Embryonic facial prominence (tissue), 1 donor: Measurements from ENCODE around the gene ZFAND3.

Experiments used
- DNase-seq: peaks from one replicate; pipeline ENCODE4 v3.0.0-alpha.2; 2016; ENCODE audit errors: extremely low spot score

ZFAND3 gene

DNA sequence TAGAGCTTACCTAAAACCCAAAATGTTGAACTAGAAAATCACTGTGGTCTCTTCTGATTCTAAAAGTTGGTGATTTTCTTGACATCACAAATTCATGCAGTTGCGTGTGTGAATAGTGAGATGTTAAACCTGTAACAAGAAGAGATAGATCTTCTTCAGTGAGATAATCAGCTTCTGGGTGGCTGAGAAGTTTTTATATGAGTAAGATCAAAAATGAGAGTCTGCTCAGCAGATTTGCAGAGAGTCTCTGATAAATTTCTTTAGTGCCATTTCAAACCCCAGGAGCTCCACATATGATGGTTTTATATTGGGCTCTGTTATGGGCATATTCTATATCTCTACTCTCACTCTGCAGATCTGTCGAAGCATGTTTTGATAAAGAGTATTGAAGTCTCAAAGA lies 185.4 kb downstream of the ZFAND3 start:
- no peak for DNase-seq

DNA sequence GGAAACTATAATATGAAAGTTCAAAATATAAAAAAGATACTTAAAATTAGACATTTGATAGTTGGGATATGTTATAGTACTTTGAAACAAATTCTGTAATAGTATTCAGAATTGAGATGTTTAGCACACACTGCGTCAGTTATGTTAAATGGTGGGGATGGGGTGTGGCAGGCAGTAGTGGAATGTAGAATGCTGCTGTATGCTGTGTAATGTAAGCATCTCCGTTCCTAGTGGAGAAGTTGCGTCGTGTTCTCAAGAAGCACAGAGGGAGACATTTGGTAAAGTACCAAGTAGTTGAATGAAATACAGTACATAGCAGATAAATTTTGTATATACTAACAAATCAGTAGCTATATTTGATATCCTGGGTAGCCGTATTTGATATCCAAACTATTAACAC lies 192.4 kb downstream of the ZFAND3 start:
- no peak for DNase-seq

DNA sequence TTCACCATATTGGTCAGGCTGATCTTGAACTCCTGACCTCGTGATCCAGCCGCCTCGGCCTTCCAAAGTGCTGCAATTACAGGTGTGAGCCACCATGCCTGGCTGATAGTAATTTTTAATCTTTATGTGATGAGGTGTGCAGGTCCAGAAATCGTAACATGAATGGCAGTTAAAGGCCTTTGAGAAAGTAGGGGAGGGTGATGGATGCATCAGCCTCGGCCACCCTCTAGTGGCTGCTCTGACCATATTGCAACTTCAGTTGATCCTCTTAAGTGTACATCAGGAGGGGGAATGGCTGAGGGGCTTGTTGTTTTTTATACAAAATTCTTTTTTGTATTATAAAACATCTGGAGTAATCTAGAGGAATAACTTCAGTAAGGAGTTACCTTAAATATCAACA lies 193.0 kb downstream of the ZFAND3 start:
- DNase-seq: no peak

DNA sequence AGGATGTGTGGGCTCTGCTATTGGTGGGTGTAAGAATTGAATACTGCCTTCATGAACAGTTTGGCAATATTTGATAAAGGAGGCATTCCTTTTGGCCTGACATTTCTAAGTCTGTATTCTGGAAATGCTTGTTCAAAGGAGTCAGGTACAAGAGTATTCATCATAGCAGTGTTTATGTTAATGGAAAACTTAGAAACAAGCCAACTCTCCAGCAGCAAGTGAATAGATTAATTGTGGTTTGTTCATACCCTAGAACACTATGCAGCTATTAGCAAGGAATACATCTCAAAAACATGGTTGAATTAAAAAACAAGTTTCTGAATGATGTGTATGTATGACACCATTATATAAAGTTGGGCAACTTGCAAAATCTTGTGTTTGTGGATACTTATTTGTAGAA lies 195.8 kb downstream of the ZFAND3 start:
- no peak for DNase-seq

DNA sequence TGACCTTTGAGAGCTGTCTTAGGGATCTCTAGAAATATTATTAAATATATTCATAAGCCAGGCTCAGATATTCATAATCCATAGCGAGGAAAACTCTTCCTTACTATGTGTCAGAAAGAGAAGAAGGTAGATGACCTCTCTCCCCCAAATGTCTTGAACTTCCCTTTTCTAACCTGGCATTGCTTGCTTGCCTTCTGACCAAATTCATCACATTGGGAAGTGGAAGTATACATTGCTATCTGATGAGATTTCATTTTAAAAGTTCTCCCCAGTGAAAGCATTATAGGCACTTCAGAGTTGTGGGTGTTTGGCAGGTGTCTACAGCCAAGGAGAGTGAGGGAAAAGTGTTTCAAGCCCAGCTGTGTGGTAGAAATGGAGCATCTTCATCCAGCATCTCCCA lies 197.3 kb downstream of the ZFAND3 start:
- DNase-seq: no peak

DNA sequence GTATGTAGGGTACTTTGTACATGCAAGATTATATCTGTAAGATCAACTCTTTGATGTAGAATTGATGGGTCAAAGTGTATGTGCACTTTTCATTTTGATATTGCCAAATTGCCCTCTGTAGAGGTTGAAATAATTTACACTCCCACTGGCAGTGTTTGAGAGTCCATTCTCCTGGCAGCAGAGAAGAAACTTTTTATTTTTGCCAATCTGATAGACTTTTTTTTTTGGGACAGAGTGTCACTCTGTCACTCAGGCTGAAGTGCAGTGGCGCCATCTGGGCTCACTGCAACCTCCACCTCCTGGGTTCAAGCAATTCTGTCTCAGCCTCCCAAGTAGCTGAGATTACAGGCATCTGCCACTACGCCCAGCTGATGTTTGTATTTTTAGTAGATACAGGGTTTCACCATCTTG lies 199.2 kb downstream of the ZFAND3 start:
- no peak for DNase-seq

DNA sequence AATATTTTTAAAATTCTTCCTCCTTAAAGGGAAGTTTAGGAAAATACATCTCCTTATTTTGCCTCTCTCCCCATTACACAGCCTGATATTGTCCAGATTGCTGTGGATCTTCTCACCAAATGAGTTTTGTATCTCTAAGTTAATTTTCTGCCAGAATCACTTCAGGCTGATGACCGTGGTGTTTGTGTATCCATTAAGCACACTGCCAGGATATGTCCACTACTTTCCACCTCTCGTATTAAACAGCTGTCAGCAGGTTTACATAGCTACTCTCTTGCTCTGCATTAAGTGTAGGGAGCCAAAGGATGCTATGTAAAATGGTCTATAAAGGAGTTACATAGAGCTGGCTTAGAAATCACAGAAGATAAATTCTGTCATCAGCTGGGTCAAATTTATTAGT lies 201.1 kb downstream of the ZFAND3 start:
- no peak for DNase-seq

DNA sequence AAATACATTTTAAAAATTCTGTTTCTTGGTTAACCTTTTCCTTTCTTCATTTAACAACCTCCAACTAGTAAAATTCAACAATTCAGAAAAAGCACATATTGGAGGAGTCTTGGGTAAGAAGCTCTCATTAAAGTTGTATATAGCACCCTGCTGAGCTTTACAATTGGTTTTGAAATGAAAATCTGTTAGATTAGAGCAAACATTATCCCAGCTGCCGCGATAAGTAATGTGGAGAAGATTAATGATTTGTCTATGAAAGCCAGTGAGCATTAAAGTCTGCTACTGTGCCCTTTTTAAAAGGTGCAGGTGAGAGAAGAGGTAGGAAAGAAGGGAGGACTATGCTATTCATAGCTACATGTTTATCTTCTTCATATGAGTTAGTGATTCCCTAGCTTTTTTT lies 201.5 kb downstream of the ZFAND3 start:
- no peak for DNase-seq

DNA sequence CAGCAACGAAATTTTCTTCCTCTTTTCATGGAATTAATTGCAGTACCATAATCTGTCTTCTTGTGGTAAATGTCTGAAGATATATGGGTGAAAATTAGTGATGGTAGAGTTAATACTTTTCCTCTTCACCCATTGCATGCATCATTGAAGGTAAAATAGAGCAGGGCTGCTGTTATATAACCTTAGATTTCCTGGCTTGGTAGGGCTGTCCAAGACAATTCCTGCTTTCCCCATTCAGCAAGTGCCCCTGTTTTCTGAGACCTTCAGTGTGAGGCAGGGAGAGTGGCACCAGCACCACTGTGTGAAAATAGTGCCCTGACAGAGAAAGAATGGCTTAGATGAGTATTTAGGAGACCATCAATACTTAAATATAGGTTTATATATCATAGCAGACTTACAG lies 202.0 kb downstream of the ZFAND3 start:
- DNase-seq: no peak

DNA sequence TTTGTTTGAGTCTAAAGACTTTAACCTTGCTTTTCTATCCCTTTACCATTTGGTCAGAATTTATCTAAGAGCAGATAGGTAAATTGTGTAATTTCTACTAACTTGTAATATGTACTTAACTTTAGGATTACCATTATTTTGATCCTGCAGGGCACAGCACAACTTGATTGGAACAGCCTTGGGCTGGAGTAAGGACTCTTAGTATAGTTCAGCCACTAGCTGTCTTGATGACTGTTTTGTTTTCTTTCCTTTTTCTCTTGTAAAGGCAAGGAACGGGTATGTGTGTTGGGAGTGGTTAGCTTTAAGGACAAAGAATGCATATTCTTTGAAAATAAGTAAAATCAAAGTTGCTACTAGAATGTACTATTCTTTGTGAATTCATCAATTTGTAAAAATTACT lies 203.2 kb downstream of the ZFAND3 start:
- DNase-seq: no peak

DNA sequence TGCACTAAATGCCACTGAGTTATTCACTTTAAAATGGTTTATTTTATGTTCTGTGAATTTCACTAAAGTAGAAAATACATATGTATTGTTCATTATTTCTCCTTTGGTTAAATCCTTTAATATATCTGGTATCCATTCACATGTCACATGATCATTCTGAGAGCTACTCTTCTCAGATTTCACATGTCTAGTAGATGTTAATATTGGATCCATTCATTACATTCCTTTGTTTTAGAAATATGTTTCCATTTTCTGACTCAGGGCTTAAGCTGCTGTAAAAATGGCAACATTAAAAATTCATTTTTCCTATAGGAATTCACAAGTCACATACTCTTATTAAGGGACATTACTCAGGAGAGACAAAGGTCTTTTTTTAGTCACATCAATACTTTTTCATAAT lies 205.4 kb downstream of the ZFAND3 start:
- no peak for DNase-seq

DNA sequence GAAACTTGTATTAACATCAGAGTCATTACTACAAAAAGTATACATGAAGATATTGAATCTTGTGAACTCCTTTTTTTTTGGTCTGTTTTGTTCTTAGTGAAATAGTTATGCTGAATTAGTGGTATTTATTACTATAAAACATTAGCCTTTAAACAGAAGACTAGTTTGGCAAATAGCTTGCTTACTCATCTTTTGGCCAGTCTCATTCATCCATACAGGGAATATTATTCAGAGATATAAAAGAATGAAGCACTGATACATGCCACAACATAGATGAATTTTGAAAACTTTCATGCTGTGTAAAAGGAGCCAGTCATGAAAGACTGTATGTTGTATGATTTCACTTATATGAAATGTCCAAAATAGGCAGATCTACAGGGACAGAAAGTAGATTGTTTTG lies 205.9 kb downstream of the ZFAND3 start:
- no peak for DNase-seq

DNA sequence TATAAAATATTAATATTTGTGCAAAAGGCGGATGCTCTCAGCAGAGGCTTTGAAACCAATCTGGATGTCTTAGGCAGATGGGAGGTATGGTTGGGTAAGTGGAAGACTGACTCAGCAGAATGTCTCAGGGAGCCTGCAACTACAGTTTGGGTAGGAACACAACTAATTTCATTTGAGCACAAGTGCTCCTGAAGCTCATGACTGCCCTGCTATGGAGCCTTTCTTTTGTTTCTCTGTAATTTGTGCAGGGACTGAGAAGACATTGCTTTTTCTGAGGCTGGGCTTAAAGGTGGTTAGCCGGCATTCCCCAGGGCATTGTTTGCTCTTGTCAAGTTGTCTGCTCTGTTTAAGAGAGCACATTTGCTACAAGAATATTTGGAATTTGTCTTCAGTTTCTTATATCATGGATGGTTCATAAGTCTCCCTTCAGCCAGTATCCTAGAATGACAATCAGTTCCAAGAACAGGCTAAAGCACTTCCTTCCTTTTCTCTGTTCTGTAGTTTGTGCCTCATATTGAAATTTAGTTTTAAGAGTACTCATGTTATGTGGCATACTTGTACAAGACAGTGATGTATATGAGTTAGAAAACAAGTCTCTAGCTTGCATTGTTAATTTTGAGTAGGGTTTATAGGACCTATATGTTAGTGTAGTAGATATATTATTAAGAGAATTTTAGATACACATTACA lies 208.3 kb downstream of the ZFAND3 start:
- no peak for DNase-seq

DNA sequence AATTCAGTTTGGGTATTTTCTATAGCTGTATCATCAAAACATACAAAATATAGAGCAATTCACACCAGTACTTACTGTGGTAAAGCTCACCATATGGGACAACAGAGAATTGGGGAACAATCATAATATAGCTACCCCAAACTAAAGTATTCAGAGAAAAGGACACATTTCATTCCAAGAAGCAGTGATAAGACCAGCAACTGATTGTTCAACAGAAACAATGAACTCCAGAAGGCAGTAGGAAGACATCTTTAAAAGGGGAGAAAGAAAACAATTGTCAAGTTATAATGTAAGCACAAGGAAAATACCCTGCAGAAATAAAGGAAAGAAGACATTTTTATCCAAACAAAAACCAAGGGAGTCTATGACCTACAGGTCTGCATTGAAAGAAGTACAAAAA lies 210.9 kb downstream of the ZFAND3 start:
- DNase-seq: no peak

DNA sequence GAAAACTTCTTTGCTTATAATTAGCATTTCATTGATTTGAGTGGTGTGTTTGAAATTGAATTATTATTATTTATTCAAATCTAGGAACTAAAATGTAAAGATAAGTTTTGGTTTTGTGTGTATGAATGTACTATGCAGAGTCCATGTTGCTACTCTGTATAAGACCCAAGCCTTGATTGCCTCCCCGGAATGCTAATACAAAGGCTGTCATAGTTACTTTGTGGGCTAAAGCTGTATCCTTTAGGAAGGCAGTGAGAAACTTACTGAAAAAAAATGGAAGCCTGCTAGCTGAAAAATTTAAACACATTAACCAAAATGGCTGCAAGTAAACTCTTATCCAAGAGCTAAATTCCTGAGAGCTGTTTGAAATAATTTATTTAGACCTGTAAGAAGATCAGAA lies 213.3 kb downstream of the ZFAND3 start:
- no peak for DNase-seq

DNA sequence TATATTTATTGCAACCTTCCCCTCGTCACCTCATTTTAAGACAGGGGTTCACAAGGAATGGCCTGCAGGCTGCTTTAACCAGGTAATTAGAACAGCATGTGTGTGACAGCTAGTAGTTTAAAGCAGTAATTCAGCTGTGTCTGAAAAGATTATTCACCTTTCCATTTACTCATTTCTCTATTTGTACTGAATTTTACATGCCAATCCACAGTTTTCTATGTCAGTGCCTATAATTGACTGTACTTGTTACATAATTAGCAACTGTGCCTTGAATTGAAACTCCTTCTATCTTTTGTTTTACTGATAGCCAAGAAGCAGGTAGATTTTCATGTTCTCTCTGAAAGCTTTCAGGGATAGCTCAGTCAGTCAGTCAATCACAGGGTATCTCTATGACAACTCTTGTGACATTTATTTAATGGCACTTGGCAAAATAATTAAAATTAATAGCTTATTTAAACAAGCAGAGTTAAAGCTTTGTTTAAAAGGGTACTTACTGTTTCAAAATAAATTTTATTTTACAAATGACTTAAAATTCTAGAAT lies 214.0 kb downstream of the ZFAND3 start:
- no peak for DNase-seq

DNA sequence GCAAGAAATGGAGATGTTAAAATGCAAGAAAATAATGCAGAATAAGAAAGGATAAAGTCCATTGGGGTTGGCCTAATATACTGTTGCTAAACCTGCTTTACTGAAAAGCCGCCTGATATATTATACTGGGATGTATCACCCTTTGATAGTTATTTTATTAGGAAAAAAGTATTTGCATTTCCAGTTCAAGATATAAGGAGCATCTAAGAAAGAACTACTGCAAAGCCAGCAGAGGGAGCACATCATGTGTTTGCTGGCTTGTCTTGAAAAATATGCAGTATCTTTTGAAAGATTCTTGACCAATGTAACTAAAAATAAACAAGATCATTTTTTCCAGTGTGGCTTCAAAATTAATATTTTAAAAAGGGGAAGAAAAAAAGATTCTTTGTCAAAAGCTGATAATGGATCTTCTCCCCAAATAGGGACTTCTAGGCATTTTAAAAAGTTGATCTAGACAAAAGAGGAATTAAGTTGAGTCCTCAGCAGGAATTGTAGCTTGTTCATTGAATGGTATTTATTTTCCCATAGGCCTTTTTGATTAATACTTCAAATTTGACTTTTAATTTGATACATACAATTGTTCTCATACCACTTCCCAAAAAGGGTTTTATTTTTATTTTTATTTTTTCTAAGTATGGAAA lies 214.9 kb downstream of the ZFAND3 start:
- no peak for DNase-seq

DNA sequence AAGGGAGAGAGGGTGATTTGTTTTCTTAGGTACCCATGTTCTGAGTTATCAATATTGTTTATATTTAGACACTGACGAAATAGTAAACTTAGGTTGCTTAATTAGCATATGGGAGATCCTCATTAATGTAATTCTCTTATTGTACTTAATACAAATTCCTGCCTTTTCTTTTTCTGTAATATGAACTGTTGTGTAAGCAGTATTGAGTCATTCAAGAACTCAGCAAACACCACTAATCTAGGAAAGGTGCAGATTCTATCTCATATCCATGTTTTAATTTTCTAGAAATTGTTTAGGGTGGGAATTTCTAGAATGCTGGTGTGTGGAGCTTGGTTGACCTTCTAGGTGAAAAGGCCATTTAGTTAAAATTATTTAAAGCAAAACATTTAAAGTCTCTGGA lies 216.0 kb downstream of the ZFAND3 start:
- no peak for DNase-seq

DNA sequence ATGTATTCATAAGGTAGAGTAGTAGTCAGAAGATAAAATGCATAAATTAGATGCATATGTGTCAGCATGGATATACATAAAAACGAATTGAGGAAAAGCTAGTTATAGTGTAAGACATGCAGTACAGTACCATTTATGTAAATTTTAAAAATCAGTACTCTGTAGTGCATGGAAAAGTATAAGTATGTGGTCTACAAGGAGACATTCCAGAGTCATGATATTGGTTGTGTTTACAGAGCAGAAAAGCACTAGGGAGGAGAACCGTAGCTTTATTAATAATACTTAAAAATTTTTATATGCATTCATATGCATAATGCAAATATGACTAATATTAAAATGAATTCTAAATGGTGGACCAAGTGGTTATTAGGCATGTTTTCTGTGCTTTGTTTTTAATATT lies 220.0 kb downstream of the ZFAND3 start:
- DNase-seq: no peak

DNA sequence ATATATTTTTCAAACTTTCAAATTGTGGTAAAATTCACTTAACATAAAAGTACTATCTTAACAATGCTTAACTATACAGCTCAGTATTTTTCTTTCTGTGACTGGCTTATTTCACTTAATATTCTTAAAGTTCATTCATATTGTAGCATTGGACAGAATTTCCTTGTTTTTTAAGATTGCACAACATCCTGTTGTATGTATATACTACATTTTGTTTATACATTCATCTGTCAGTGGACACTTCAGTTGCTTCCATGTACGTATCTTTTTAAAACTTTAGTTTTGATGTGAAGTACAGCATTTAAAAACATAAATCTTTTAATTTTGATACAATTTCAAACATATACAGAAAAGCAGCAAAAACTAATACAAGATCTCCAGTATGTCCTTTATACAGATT lies 220.7 kb downstream of the ZFAND3 start:
- no peak for DNase-seq

DNA sequence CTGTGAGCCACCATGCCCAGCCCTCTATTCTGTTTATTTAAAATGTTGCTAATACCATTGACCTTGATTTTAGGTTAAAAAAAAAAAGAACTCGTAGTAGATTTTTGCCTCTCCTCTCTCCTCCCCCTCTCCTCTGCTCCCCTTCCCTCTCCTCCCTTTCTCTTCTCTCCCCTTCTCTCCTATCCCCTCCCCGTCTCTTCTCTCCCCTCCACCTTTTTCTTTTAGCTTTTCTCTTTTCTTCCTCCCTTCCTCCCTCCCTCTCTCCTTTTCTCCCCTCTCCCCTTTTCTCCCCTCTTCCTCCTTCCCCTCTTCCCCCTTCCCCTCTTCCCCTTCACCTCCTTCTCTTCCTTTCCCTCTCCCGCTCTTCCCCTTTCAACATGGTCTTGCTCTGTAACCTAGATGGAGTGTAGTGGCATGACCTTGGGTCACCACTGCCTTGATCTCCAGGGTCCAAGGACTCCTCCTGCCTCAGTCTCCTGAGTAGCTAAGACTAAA lies 223.8 kb downstream of the ZFAND3 start:
- no peak for DNase-seq

DNA sequence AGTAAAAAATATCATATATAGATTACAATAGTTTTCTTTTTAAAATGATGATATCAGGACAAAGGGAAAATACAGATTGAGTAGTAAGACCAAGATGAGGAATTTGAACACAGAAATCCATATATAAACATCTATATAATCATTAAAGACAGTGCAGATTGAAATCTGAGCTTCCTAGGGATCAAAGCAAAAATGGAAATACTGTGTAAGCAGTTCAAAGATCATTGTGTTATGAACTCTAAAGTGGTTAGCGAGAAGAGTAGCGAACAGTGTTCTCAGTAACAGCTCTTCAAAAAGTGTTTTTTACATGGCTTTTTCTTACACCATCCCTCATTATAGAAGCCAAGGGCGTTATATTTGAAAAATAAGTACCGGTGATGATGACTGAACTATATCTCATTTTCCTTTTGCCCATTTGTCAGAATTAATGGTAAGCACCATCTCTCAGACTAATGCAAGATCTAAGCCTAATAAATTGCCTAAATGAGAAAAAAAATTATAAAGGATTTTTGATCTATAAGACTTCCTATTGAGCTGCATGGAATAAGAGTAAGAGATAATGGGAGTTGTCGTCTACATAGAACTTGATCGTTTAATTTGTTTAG lies 226.3 kb downstream of the ZFAND3 start:
- DNase-seq: no peak

DNA sequence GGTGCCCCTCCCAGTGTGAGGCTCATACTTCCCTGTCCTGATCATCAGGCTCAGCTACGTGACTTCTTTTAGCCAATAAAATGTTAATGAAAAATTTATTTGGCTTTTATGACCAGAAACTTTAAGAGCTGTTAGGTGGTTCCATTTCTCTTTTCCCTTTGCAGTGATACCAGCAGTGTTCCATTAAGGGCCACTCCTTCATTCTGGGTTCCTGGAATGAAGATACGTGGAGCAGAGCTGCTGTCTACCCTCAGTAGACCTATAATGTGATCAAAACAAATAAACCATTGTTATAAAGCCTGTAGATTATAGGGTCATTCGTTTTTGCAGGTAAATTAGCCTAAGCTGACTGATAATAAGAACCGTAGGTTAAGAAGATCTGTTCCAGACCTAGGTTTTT lies 228.0 kb downstream of the ZFAND3 start:
- DNase-seq: no peak
